ENCODE measurements around the gene CUL7.
"Not testable (repeated sequence)": the region's sequence is repeated elsewhere in the genome, so short reads cannot be mapped to it uniquely, and the experiment has no call there.

Gene CUL7

DNA sequence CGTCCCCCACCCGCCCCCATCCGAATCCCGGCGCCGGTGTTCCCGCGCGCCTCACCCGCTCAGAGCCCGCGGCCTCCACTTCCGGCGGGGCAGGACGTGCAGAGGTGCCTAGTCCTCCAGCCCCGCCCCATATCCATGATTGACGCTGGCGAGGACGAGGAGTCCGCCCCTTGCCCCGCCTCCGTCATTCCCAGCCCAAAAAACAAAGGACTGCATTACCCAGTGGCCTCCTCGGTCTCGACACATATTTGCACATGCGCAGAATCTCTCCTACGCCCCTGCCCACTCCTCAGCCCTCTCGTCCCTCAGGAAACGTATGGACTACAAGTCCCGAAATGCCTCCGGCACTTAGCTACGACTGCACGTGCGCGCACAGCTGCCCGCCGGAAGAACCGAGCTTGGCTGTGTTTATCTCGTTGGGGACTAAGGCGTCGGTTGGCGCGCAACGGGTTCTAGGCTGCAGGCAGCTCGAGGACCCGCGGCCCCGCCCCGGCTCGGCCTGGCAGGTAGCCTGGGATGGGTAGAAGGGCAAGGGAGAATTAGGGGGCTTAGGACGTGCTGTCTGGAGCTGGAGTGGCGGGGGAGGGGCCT, 39.7 kb downstream of the CUL7 start, which contains the start of the genes KLHDC3 and MEA1:
Gene KLHDC3 (plus strand): TSS at position 407 of the 591 bp plus-strand sequence. CDS start 2,944 bp downstream, outside the sequence.
Gene MEA1 (minus strand): TSS at position 104 of the 591 bp plus-strand sequence. CDS start 133 bp downstream, outside the sequence.
- peak; percentile 99 for DNase-seq

DNA sequence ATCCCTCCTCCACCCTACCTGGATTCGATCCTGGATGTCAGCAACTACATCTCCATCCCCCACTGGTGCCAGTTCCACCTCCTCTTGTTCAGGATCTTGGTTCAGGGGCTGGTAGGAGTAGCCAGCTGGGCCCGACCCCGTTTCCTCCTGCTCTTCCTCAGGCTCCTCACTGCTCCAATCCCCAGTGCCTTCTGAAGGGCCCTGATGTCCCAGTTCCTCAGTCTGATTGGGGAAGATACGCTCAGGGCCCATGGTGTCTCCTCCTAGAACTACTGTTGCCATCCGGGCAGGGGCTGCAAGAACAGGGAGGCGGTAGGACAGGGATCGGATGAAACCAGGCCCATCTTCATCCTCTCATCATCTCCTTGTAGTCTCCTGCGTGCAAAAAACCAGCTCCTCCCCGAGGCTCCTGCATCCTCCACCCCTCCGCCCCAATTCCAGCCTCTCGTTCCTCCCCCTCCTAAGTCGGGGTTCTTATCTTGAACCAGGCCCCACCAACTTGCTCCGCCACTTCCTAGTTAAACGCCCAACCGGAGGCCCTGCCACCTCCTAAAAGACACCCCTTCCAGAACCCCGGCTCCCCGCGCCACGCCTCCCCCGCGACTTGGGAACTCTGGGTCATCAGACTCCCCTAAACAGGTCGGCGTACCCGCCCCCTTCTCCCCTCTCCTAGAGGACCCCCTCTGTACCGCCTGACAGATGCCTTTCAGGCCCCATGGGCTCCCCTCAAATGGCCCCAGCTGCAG, 40.4 kb downstream of the CUL7 start:
- DNase-seq, result peak; percentile 63 to 71

DNA sequence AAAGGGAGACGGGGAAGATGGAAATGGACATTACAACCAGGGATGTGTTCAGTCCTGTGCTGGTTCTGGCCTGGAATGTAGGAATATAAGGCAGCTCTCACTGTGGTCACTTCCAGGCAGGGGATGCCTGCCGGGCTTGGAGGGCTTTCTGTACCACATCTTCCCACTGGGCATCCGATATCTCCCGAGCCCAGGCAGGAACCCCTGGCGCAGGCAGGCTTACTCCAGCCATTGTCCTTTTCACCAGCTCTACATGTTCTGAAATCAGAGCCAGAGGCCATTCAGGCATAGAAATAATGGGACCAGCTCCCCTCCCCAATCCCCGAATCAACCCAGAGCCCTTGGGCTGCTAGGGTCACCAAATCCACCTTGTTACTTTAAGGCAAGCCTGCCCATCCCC, 41.3 kb downstream of the CUL7 start:
- DNase-seq, result no peak

DNA sequence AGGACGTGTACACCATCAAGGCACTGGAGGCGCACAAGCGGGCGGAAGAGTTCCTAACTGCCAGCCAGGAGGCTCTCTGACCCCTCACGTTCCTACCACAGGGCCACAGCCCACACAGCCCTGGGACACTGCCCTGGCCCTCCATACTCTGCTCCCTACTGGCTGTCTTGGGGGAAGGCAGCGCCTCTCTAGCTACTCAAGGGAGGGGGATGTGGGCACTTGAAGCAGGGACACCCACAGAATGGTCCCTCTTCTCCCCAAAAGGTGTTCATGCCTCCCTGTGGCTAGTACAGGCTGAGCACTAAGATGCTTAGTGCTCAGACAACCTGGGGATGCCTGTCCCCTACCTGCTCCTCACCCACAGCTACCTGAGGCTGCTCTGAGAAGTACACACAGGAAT, 42.4 kb downstream of the CUL7 start:
- no peak for DNase-seq

DNA sequence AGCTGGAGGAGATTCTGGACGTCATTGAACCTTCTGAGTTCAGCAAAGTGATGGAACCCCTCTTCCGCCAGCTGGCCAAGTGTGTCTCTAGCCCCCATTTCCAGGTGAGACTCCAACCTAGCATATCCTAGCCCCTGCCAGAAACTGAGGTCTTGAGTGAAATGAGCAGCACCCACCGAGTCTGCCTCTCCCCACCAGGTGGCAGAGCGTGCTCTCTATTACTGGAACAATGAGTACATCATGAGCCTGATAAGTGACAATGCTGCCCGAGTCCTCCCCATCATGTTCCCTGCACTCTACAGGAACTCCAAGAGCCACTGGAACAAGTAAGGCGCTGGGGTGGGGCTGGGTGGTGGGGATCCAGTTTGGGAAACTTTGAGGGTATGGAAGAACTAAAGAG, 44.5 kb downstream of the CUL7 start:
- DNase-seq, result peak; percentile 59 to 65

DNA sequence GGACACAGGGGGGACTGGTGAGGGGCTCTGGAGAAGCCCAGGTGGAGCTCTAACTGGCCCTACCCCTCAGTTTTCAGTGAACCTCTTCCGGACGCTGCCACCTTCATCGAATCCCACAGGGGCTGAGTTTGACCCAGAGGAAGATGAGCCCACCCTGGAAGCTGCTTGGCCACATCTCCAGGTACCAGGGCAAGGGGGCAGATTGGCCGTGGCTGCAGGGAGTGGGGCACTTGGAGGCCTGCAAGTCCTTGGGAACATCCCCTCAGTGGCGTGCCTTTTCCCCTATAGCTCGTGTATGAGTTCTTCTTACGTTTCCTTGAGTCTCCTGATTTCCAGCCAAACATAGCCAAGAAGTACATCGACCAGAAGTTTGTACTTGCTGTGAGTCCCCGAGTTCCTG, 46.5 kb downstream of the CUL7 start:
- DNase-seq, result no peak

DNA sequence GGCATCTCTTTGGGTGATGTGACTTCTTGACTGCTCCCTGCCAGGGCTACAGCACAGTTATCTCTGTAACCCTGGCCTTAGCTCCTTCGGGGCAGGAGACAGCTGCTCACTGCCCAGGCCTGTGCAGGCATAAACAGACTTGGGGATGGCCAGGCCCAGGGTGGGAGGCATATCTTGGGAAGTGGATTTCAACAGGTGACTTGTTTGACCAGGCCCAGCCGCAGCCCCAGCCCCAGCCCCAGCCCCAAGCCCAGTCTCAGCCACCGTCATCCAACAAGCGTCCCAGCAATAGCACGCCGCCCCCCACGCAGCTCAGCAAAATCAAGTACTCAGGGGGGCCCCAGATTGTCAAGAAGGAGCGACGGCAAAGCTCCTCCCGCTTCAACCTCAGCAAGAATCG, 47.4 kb downstream of the CUL7 start:
- DNase-seq, result no peak

DNA sequence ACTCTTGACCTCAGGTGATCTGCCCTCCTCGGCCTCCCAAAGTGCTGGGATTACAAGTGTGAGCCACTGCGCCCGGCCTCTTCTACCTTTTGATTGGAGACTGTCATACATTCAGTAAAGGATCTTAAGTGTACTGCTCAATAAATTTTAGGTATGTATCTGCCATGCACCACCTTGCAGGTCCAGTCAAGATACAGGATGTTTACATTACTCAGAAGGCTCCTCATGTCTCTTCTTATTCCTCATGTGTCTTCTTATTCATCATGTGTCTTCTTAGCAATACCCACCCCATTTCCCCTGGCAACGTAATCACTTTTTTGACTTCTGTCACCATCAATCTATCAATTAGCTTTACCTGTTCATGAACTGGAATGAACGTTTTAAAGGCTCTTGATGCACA, 47.8 kb downstream of the CUL7 start:
- no peak for DNase-seq

DNA sequence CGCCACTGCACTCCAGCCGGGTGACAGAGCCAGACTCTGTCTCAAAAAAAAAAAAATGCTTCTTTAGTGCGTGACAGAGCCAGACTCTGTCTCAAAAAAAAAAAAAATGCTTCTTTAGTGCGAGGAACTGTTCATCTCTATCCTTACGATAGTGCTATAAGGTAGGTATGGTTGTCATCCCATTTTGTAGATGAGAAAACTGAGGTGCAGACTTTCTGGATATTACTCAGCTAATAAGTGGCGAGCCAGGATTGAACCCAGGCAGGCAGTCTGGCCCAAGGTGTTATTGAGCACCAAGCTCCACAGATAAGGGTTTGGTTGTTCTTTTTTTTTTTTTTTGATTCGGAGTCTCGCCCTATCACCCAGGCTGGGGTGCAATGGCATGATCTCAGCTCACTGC, 51.8 kb downstream of the CUL7 start:
- no peak for DNase-seq

DNA sequence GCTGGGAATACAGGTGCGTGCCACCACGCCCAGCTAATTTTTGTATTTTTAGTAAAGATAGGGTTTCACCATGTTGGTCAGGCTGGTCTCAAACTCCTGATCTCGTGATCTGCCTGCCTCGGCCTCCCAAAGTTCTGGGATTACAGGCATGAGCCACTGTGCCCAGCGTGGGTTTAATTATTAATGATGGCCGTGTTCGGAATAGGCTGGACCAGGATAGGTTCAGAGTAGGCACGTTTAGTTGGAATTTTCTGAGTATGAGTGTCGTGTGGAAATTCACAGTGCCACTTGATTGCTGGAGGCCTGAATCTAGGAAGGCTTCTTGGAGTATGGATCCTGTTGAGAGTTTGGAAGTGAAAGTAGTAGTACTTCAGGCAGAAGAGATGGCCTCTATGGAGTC, 55.4 kb downstream of the CUL7 start:
- DNase-seq, result not testable (repeated sequence)

DNA sequence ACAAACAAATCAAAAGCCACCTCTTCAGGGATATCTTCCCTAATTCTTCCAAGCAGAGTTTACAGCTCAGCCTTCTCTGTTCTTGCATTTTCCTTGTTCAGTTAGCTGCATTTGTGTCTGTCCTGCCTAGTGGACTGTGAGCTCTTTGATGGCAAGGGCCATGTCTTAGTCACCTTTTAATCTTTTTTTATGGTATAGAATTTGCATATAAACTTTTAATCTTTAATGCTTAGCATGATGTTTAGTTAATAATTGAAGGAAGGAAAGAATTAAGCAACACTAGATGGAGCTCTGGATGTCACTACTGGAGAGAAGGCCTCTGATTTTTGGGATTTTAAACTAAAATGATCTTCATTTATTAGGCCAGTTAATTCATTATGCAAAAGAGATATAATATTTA, 57.1 kb downstream of the CUL7 start:
- DNase-seq, result no peak

DNA sequence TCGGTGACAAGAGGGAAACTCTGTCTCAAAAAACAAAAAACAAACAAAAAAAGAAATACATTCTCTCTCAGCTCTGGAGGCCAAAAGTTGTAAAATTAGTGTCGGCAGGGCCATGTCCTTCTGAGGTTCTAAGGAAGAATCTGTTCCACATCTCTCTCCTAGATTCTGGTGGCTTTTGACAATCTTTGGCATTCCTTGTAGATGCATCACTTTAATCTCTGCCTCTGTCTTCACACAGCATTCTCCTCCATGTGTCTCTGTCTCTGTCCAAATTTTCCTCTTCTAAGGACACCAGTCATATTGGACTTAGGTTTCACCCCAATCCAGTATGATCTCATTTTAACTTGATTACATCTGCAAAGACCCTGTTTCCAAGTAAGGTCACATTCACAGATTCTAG, 60.2 kb downstream of the CUL7 start:
- no peak for DNase-seq

DNA sequence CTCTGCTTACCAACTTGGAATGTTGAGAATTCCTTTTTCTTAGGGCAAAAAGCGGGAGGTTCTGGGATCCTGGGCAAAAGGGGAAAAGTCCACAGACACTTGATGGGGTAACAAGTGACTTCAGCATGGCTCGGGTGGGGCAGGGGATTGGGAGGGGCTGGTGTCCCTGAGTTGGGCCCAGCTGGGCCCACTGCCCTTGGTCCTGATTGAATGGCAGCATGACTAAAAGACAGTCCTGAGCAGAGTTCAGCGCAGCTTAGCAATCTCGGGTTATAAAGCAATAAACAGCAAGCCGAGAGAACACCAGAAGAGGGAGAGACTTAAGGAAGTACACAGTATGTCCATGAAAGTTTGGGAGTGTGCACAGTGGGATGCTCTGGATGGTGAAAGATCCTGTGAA, 63.7 kb downstream of the CUL7 start:
- DNase-seq, result no peak

DNA sequence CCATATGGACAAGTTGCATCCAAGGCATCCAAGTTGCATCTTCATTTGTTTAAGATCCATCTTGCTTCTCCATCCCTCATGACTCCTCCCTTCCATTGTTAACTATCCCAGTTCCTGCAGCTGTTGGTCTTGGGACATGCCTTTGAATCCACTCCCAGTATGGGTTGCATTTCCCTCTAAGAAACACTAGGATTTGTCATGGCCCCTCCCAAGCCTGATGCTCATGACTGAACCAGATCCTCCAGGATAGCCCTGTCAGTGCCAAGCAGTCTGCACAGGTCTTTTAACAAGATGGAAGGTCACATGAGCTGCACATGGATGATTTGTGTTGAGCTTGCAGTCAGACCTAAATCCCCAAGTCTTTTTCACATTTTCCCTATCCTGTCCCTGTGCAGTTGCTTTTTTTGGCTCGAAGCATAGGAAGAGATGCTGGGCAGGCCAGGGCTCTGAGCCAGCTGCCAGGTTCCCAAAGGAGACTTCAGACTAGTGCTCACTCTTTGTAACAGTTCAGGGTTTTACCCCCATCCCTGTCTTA, 65.1 kb downstream of the CUL7 start:
- DNase-seq, result no peak

All from Kasumi-1 (cell line).